ENCODE data around the gene TOR1B.
"Not testable (repeated sequence)": the region's sequence is repeated elsewhere in the genome, so short reads cannot be mapped to it uniquely, and the experiment has no call there.

Gene TOR1B, protein sequence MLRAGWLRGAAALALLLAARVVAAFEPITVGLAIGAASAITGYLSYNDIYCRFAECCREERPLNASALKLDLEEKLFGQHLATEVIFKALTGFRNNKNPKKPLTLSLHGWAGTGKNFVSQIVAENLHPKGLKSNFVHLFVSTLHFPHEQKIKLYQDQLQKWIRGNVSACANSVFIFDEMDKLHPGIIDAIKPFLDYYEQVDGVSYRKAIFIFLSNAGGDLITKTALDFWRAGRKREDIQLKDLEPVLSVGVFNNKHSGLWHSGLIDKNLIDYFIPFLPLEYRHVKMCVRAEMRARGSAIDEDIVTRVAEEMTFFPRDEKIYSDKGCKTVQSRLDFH

DNA sequence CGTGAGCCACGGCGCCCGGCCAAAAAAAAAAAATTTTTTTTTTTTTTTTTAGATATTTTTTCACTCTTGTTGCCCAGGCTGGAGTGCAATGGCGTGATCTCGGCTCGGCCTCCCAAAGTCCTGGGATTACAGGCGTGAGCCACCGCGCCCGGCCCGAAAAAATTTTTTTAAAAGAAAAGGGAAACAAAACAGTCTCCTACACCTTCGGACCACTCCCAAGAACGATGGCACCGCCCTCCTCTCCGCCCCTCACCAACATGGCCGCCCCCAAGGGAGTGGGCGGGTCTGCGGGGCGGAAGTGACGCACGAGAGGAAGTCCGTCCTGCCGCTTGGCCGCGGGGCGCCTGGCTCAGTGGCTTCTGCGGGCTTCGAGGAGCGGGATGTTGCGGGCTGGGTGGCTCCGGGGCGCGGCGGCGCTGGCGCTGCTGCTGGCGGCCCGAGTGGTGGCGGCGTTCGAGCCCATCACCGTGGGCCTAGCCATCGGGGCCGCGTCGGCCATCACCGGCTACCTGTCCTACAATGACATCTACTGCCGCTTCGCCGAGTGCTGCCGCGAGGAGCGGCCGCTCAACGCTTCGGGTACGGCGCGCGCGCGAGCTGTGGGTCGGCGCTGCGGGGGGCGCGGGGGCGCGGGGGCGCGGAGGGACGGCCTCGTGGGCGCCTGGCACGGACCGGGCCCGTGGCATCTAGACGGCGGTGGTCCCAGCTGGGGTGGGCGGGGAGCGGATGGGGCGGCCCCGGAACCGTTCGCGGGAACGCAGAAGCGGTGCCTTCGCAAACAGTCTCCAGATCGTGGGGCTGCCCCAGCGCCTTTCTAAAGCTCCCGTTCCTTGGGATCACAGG, at the start of gene TOR1B:
TOR1B (plus strand) TSS at position 352 of the 843 bp plus-strand sequence; CDS start at position 381, 29 bp downstream.
- DNase-seq = peak; percentile 96

DNA sequence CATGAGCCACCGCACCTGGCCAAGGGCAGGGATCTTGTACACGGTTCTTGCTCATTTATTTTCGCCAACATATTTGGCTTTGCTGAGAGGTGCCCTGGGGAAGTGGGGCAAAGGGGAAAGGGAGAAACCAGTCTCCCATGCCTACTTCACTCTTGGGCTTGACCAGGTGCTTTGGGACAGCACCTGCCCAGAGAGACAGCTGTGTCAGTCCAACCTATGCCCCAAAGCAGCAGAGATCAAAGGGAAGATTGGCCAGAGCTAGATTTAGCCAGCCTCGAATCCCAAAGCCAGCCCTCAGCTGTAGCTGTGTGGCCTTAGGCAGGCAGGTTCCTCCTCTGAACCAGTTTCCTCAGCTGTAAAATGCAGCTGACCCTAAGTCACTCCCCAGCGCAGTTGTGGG, 47.8 kb upstream of the TOR1B start:
- no peak for DNase-seq

DNA sequence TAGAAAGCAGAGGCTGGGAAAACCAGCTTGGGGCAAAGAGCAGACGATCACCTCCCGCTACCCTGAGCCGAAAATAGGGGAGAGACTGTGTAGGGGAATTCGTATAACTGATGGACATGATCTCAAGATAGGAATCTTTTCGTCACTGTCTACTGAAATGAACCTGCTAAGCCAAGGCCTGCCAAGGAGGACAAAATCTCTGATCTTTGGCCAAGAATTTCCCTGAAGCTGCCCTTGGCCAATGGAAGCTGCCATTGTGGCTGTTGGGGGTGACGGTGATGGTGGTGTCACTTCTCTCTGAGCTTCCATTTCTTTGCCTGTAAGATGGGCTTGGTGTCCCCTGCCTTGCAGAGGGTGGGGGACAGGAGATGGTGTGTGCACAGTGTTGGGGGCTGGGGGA, 46.8 kb upstream of the TOR1B start:
- DNase-seq = no peak

DNA sequence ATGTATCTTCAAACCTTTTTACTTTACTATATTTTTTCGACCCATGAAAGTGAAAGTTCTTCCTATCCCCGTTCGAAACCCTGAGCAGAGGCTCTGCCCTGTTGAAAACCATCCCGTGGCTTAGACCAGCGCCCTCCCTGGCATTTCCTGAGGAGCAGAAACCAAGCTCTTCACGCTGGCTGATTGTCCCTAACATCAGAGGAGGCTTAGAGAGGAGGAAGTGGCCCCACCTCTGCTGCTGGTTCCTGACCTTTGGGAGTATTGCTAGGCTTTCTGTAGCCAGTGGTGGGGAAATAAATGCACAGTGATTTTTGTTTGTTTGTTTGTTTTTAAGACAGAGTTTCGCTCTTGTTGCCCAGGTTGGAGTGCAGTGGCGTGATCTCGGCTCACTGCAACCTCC, 45.9 kb upstream of the TOR1B start:
- no peak for DNase-seq

DNA sequence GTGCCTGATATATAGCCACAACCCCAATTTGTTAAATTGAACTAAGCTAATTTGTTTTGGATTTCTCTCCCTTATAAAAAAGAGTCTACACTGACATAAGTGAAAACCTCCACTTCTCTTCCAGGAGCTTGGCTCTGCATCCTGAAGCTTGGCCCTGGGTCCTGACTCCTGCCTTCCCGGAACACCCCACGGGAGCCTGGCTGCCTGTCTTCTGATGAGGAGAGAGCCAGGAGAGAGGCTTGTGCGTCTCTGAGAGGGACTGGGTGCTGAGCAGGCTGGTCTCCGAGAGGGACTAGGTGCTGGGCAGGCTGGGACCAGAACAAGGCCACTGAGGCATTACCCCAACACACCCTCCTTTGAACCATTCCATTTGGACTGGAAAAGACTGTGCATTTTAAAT, 43.7 kb upstream of the TOR1B start:
- DNase-seq = no peak

DNA sequence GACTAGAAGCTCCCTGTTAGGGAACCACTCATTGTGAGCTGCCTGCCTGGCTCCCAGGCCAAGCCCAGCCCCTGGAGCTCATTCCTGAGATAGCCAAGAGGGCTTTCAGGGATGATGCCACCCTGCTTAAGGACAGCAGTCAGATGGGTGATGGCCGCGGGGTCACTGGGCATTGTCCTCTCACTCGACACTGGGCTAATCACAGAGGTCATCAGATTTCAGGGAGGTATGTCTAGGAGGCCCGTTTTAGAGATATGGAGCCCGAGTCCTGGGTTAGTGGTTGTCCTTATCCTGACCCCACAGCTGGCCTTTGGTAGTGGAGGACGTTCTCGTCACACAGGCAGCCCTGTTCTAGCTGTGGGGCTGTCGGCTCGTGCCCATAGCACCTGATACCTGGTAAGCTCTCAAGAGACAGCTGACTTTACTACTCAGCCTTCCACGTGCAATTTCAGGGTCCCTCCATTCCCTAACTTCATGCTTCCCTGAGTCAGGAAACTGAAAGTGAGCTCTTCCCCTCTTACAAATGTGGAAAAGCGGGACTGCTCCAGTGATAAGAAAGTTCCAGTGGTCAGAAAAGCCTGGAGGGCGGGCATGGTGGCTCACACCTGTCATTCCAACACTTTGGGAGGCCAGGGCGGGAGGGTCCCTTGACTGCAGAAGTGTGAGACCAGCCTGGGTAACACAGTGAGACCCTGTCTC, 43.0 kb upstream of the TOR1B start:
- DNase-seq = no peak

DNA sequence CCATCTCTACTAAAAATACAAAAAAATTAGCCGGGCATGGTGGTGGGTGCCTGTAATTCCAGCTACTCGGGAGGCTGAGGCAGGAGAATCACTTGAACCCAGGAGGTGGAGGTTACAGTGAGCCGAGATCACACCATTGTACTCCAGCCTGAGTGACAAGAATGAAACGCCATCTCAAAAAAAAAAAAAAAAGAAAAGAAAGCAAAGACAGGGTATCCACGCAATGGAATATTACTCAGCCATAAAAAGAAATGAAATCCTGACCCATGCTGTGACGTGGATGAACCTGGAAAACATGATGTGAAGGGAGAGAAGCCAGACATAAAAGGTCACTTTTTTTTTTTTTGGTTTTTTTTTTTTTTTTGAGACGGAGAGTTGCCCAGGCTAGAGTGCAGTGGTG, 42.2 kb upstream of the TOR1B start:
- not testable (repeated sequence) for DNase-seq

DNA sequence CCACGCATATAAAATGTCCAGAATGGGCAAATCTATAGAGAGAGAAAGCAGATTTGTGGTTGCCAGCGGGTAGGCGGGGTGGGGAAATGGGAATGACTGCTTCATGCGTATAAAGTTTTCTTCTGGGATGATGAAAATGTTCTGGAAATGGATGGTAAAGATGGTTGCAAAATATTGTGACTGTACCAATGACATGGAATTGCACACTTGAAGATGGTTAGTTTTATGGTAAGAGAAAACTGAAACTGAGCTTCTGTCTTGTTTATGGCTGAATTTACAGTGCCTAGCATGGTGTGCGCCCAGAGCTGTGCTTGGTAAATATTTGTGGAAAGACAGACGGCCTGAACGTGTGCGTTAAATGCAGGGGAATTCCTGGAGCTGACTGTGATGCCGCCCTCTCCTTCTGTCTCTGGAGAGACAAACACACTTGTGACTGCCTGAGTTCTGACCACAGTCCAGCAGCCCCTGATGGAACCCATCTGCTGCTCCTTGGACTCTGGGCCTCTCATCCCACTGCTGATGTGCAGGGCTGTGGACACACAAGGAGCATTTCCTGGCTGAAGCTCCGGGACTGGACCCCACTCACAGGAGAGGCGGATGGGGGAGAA, 41.6 kb upstream of the TOR1B start:
- peak; percentile 51 for DNase-seq

DNA sequence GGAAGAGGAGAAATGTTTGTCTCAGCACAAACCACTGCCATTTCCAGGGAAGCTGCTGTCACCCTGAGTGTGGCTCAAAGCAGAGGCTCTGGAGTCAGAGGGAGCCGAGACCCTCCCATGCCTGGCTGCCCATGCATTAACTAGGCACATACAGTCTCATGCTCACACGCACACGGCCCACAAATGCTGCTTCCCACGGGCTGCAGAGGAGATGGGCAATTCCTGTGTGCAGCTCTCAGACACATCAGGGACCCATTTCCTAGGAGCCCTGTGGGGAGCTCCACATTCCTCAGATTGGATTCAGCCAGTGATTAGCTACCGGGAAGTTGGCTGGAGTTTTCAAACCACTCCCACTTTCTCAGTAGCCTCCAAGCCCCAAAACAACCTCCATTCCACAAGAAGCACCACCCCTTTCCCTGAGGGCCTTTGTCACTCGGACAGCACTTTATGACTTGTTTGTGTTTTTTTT, 41.0 kb upstream of the TOR1B start:
- peak; percentile 51 for DNase-seq

DNA sequence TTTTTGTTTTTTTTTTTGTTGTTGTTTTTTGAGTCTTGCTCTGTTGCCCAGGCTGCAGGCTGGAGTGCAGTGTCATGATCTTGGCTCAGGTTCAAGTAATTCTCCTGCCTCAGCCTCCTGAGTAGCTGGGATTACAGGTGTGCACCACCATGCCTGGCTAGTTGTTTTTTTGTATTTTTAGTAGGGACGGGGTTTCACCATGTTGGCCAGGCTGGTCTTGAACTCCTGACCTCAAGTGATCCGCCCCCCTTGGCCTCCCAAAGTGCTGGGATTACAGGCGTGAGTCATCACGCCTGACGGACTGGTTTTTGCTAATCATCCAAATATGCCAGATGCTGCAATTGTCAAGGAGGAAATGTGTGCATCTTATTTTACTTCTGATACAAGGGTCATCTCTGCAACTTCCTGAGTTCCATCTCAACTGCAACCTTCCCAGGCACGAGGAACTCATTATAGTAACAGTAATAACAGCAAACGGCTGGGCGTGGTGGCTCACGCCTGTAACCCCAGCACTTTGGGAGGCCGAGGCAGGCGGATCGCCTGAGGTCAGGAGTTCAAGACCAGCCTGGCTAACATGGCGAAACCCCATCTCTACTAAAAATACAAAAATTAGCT, 40.5 kb upstream of the TOR1B start:
- DNase-seq = peak; percentile 60

DNA sequence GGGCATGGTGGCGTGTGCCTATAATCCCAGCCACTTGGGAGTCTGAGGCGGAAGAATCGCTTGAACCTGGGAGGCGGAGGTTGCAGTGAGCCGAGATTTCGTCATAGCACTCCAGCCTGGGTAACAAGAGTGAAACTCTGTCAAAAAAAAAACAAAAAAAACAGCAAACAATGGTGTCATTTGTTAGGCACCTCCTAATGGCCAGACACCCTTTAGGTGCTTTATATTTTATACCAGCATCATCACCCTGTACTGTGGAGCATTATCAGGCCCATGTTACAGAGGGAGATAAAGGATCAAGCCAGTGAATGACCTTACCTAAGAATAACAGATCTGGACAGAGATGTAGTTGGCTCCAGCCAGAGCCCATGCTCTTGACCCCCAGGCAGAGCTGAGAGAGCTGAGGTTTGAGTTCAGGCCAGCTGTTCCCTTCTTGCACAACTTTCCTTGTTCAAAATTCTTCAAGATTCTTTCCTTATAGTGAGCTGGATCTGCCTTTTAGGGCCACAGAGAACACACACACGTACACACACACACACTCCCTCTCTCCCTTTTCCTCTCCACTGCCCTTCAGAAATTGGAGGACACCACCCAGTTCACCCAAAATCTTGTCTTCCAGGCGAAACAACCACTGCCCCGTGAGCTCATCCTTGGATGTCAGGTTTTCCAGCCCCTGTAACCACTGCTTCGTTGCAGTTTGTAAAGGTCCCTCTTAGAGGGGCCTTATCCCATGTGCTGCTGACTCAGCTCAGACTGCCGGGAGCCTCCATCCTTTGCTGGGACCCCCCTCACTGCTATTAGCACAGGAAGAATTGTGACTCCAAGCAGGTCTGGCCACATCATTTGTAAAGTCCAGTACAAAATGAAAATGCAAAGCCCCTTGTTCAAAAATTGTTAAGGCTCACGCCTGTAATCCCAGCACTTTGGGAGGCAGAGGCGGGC, 39.7 kb upstream of the TOR1B start:
- DNase-seq = no peak

DNA sequence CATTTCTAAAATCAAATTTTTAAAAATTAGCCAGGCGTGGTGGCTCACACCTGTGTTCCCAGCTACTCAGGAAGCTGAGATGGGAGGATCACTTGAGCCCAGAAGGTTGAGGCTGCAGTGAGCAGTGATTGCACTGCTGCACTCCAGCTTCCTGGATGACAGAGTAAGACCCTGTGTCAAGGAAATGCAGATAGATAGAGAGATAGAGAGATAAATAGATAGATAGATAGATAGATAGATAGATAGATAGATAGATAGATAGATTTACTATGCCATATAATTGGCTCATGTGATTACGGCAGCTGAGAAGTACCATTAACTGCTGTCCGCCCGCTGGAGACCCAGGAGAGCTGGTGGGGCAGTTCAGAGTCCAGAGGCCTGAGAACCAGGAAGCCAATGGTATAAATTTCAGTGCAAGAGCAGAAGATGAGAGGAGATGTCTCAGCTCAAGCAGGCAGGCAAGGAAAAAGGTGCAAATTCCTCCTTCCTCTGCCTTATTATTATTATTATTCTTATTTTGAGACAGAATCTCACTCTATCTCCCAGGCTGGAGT, 37.1 kb upstream of the TOR1B start:
- no peak for DNase-seq

DNA sequence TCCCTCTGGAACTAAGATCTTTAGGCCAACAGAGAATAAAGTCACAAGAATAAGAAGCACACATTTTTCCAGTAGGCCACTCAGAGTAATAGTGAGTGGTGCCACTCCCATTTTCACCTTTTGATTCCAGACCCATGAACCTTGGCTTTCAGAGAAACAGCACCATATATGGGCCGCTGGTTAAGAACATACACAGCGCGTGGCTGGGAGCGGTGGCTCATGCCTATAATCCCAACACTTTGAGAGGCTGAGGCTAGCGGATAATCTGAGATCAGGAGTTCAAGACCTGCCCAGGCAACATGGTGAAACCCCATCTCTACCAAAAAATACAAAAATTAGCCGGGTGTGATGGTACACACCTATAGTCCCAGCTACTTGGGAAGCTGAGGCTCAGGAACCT, 34.5 kb upstream of the TOR1B start:
- DNase-seq = no peak

DNA sequence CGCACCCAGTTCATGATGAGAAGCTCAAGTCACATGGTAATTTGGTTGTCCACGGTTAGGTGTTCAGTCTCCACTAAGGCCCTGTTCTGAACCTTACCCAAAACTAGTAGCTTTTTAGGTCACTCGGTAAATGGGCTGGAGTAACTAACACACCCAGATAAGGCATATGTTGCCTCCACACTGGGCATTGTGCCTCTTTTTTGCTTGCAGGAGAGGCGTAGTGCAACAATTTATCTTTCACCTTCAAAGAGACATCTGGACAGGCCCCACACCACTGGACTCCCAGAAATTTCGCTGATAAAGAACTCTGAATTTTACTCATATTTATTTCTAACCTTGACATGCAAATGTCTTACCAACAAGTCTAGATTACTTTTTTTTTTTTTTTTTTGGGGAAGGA, 33.3 kb upstream of the TOR1B start:
- no peak for DNase-seq

DNA sequence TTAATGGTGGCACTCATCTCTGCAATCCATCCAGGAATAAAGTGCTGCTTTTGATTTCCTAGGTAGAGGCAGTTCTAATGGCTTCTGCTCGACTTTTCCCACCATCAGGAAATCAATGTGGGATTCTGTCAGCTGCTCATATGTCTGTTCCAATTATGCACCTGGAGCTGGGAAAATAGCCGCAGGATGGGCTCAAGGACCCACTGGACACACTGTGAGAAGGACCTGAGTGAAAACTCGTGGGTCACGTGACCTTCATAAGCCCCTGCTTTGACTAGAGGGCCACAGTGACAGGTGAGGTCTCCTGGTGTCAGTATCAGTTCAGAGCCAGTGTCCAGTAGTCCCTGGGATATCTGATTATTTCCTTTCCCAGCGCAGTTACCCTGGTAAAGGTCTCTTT, 32.2 kb upstream of the TOR1B start:
- DNase-seq = no peak

DNA sequence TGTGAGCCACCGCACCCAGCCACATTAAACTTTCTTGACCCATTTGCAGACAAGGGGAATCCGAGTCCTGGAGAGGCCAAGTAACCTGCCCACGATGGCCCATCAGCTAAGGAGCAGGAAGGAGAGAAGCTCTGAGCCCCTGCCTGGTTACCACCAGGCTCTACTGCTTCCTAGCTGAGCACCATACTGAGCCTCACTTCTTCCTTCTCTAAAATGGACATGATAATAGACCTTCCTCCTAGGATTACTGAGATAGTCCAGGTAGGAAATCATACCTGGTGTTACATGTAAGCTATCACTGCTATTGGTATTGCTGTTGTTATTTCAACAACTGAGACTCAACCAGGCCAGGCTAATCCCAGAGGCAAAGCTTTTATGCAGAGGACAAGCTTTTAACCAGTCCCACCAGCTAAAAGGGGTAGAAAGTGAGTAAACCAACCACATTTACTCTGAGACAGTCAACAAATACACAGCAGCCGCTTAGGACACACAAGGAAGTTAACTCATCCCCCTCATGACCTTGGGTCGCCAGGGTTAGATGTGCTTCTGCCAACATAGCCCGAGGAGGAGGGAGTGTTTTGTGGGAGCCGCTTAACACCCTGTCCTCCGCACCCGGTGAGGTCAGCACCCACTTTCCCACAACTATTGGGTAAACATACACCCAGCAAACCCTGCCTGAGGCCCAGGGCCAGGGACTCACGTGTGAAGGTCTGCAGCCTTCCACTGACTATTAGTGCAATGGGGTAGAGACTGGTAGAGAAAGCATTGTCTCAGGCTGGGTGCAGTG, 29.5 kb upstream of the TOR1B start:
- DNase-seq = peak; percentile 47

DNA sequence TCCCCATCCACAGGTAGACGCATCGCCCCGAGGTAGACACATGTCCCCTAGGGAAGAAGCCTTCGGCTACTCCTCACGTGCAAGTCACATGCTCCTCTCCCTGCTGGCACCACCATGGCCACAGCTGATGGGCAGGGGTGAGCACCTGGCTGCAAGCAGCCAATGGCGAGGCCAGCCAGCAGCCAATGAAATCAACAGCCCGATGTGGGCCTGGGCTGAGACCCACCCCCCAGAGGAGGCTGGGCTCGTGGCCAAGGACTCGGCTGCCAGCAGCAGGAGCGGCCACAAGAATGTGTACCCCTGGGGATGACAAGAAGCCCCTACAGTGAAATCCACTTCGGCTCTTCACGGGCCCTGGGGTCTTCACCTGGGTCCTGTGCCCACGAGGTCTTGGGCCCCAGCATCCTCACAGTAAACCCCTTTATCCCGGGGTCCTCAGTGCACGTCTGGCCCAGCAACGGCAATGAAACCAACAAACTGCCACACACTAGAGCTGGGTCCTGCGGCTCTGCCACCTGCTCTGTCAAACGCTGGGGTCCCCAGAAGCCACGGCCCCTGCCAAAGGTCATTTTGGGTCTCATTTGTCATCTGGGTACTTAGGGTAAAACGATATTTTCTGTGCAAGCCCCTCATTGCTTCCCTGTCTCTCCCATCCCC, 28.1 kb upstream of the TOR1B start:
- DNase-seq = no peak

DNA sequence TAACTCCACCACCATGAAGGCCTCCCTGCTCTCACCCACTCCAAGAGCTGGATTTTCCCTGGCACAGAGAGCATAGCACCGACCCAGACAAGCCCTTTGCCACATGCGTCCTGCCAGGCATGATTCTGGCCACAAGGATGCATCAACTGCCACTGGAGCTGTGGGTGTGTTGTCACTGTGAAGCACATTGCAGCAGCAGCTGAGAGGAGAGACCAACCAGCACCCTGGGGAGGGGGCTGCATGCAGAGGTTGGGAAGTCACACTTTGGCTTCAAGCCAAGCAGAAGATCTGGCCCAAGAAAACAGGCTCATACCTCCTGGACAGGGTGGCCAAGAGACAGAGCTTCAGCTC, 27.6 kb upstream of the TOR1B start:
- DNase-seq = no peak

DNA sequence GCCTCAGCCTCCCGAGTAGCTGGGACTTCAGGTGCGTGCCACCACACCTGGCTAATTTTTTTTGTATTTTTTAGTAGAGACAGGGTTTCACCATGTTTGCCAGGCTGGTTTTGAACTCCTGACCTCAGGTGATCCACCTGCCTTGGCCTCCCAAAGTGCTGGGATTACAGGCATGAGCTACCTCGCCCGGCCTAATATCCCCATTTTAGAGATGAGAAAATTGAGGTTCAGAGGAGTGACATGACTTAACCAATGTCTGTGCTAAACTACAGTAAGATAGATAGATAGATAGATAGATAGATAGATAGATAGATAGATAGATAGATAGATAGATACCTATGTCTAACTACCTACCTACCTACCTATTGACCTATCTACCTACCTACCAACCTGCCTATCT, 26.9 kb upstream of the TOR1B start:
- not testable (repeated sequence) for DNase-seq

DNA sequence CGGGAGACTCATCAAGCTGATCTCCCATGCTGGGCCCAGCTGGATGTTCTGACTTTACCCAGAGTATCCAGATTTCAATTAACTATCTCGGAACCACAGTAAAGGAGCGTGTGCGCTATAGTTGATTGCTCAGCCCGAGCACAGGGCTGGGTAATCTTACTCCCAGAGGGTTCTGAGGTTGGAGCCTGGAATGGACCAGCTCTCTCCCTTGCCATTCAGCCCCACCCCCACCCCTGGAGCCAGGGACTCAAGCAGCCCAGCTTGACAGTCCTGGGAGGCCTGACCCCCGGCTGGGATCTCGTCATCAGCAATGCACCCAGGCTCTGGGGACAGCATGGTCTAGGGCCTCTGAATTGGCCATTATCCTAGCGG, 26.4 kb upstream of the TOR1B start:
- no peak for DNase-seq

Measured in DMS53 (cell line).